ENCODE data around the gene FTCD.

Gene FTCD

GRCh38 chr21:46136739-46137349, 18.5 kb downstream of the FTCD start:
- DNase-seq = no peak

GRCh38 chr21:46135782-46136395, 19.5 kb downstream of the FTCD start:
- no peak for DNase-seq

- no peak for DNase-seq
Measured at GRCh38 chr21:46131838-46132651, 23.3 kb downstream of the FTCD start.

- no peak for DNase-seq
Measured at GRCh38 chr21:46131588-46131837, 23.9 kb downstream of the FTCD start.

DNA sequence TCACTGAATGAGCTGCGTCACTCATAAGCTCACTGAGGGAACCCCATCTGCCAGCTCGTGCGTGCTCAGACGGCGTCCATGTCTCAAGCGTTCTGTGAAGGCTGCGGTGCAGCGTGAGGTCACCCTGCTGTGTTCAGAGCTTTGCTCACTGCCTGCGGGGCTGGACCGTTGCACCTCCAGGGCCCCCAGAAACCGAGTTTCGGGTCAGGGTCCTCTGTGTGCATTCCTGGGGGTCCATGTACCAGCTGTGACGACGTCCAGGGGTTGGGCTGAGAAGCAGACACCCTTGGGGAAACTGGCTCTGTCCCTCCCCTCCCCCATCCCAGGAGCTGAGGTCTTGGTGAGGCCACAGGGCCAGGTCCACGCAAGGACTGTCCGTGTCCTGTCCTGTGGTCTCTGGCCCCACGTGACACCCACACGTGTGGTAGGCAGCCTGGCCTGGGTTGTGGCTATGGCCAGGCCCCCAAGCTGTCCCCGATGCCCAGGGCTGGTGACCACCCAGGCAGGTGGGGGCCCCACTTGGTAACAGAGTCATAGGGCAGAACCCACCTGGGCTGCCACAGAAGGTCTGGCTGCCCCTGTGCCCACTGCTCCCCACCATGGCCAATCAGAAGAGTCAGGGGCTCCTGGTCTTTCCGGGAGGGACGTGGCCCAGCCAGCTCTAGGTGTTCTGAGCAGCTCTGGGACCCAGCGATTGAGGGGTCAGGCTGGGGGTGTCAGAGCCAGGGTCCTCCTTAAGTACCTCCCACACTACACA, 24.4 kb downstream of the FTCD start:
- DNase-seq = no peak

- DNase-seq = no peak
Measured at GRCh38 chr21:46129846-46130651, 25.3 kb downstream of the FTCD start.

DNA sequence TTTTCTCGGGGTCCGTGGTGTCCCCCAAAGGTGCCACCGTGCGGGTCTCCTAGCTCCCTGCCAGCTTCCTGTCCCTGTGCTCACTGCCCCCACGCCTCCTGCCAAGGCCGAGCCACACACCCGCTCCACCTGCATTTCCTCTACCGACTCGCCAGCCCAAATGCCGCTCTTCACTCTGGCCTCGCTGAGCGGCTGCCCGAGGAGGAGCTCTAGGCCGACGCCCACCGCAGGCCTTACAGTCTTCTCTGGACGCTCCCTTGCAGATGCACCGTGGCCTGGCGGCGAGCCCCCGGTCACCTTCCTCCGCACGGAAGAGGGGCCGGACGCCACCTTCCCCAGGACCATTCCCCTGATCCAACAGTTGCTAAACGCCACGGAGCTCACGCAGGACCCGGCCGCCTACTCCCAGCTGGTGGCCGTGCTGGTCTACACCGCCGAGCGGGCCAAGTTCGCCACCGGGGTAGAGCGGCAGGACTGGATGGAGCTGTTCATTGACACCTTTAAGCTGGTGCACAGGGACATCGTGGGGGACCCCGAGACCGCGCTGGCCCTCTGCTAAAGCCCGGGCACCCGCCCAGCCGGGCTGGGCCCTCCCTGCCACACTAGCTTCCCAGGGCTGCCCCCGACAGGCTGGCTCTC, 26.3 kb downstream of the FTCD start:
- no peak for DNase-seq

DNA sequence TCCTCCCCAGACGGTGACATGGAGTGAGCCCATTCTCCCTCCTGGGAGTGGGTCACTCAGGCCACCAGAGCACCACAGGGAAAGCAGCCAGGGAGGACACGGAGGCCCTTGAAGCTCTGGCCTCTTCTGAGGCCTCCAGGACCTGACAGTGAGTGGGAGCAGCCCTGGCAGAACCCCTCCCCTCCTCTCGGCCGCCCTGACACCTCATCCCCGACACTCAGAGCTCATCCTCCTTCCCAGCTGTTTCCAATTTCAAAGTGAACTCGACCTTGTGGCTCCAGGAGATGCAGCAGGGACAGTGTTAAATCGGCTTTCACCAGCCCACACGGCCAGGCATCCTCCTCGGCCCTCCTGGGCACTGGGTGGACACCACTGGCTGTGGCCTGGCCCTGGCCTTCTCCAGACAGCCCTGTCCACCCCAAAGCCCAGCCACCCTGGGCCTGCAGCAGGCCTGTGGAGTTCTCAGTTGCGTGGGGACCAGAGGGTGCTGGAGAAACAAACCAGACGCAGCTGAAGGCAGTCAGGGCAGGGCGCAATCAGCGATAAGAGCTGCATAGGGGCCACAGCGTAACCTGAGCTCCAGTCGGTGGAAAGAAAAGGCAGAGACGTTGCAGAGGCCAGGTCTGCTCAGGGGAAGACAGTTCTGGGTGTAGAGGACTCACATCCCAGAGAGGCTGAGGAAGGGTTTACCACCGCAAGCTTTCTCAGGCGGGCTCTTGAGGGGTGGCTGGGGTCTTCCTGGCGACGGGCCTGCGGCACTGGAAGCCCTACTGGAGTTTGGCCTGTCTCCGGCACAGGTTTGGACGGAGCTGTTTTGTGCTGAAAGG, 27.1 kb downstream of the FTCD start:
- no peak for DNase-seq

- no peak for DNase-seq
Measured at GRCh38 chr21:46127239-46128105, 27.9 kb downstream of the FTCD start.

DNA sequence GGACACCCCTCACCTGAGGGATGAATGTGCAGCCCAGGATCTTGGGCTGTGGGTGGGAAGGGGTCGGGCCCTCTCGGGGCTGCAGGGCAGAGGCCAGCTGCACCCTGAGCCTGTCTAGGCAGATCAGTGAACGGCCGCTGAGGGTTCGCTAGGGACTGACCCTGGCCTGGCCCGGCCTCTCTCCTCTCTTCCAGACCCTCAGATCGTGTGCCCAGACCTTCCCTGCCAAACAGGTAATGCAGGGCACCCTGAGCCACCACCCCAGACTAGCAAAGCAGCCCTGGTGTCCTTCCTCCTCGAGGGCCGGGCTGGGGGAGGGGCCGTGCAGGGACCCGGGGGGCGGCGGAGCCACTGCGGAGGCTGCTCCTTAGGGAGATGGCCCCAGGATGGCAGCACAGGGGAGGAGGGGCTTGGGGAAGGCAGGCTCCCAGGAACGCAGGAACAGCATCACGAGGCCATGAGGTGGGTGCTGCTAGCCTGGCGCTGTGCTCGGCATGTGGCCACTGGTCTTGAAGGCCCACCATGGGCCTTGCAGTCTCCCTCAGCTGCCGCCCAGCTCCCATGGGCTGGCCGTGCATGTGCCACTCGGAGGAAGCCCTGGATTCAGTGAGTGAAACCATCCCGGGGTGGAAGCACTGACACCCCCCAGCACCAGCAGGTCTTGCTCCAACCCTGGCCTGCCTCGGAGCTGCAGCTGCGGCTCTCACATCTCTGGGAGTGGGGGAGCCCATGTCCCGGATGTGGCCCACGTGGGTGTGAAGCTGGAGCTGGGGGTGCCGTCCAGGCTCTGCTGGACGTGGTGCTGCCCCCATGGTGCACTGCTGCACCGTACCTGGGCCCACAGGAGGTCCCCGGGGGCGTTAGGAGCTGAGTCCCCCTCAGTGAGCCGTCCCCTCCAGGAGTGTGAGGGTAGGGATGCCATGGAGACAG, 28.8 kb downstream of the FTCD start:
- no peak for DNase-seq

DNA sequence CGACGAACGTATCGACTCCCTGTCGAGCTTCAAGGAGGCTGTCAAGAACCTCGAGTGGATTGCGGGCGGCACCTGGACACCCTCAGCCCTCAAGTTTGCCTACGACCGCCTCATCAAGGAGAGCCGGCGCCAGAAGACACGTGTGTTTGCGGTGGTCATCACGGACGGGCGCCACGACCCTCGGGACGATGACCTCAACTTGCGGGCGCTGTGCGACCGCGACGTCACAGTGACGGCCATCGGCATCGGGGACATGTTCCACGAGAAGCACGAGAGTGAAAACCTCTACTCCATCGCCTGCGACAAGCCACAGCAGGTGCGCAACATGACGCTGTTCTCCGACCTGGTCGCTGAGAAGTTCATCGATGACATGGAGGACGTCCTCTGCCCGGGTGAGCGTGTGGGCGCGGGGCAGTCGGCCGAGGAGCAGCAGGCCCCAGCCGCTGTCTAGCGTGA, 29.5 kb downstream of the FTCD start:
- no peak for DNase-seq

GRCh38 chr21:46124926-46125845, 30.2 kb downstream of the FTCD start:
- no peak for DNase-seq

GRCh38 chr21:46124083-46124925, 31.1 kb downstream of the FTCD start:
- DNase-seq = no peak

DNA sequence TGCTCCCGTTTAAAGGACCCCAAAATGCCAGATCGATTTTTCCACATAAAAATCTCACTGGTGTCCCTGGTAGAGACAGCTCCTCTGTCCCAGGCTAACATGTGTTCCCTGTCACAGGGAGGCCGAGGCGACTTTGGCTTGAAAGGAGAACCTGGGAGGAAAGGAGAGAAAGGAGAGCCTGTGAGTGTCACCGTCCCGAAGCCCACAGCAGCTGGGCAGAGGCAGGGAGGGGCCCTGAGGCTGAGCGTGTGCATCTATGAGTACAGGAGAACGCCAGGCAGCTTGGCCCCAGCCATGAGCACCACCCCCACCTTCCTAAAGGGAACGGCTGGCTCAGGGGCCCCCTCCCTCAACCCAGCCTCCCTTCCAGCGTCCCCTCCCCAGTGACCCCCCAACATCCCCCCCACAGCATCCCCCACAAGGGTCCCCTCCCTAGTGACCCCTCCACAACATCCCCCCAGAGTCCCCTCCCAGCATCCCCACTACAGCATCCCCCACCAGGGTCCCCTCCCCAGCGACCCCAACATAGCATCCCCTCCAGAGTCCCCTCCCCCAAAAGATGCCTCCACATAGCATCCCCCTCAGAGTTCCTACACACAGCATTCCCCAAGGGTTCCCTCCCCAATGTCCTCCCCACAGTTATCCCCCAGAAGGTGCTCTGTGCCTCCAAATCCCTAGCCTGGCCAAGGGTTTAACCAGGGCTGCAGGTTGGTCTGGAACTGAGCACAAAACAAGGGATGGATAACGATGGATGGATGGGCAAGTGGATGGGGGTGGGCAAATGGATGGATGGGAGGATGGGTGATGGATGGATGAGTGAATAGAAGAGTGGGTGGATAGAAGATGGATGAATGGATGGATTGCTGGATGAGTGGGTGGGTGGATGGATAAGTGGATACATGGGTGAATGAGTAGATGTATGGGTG, 32.4 kb downstream of the FTCD start:
- DNase-seq = no peak

DNA sequence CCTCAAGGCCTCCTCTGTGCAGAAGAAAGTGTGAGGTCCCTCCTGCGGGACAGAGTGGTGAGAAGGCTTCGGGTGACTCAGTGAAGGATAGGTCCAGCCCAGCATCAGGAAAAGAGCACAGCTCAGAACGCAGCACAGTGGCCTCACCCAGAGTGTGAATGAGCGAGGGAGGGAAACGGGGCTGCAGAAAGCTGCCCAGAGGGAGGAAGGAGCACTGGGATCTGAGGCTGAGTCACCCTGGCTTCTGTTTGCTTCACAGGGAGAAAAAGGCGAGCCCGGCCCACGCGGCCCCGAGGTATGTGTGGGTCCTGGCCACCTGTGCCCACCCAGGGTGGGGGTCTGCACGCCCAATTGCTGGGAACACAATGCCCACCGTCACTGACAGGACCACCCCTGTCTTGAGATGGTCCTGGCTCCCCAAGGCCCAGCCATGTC, 33.1 kb downstream of the FTCD start:
- no peak for DNase-seq

All from Kasumi-1 (cell line).